OCI-LY1 (cell line): ENCODE data around the gene ADAMTS15.

Source experiments
- H2AFZ ChIP-seq: fragments of 200-600 bp; sonication (generic), shearing (Covaris generic); 2 replicates; pipeline ENCODE4 v1.6.0; 2014; ENCODE audit warnings: antibody characterized with exemption, mild to moderate bottlenecking, low read length
- H3F3A ChIP-seq: fragments of 200-600 bp; sonication (generic), shearing (Covaris generic); 2 replicates; pipeline ENCODE4 v1.6.0; 2014; ENCODE audit warnings: mild to moderate bottlenecking, antibody characterized with exemption, low read length, moderate library complexity; ENCODE audit not compliant: insufficient read depth
- H3K27ac ChIP-seq: fragments of 200-600 bp; sonication (generic); 2 replicates; pipeline ENCODE4 v1.5.1; 2014; ENCODE audit warnings: low read length, mixed run types, mild to moderate bottlenecking, low read depth; ENCODE audit not compliant: poor library complexity, severe bottlenecking
- H3K27me3 ChIP-seq: fragments of 200-600 bp; sonication (generic); 2 replicates; pipeline ENCODE4 v1.6.0; 2014; ENCODE audit warnings: antibody characterized with exemption, mild to moderate bottlenecking, low read length, moderate library complexity; ENCODE audit not compliant: insufficient read depth
- H3K36me3 ChIP-seq: fragments of 200-600 bp; sonication (generic); 2 replicates; pipeline ENCODE4 v1.6.1; 2014; ENCODE audit warnings: mild to moderate bottlenecking, antibody characterized with exemption, low read length, moderate library complexity, mixed read lengths; ENCODE audit not compliant: insufficient read depth
- H3K4me1 ChIP-seq: fragments of 200-600 bp; sonication (generic); 2 replicates; pipeline ENCODE4 v1.5.1; 2014; ENCODE audit warnings: mild to moderate bottlenecking, low read length, moderate library complexity; ENCODE audit not compliant: insufficient read depth, severe bottlenecking
- H3K4me2 ChIP-seq: fragments of 200-600 bp; sonication (generic), shearing (Covaris generic); 2 replicates; pipeline ENCODE4 v1.6.1; 2014; ENCODE audit warnings: low read length
- H3K4me3 ChIP-seq: fragments of 200-600 bp; sonication (generic); 2 replicates; pipeline ENCODE4 v1.5.1; 2014; ENCODE audit warnings: low read length, low read depth, mild to moderate bottlenecking, mixed read lengths; ENCODE audit not compliant: poor library complexity, severe bottlenecking
- H3K79me2 ChIP-seq: fragments of 200-600 bp; shearing (Covaris generic); 2 replicates; pipeline ENCODE4 v1.6.1; 2016; ENCODE audit warnings: mixed run types, low read length, mixed read lengths; ENCODE audit not compliant: insufficient read depth
- H3K9ac ChIP-seq: fragments of 200-600 bp; sonication (generic), shearing (Covaris generic); 2 replicates; pipeline ENCODE4 v1.6.1; 2014; ENCODE audit warnings: mild to moderate bottlenecking, low read length, mixed read lengths
- H3K9me2 ChIP-seq: fragments of 200-600 bp; sonication (generic), shearing (Covaris generic); 2 replicates; pipeline ENCODE4 v1.6.1; 2014; ENCODE audit warnings: low read depth, mild to moderate bottlenecking, low read length, mixed read lengths
- H3K9me3 ChIP-seq: fragments of 200-600 bp; shearing (Covaris generic); 2 replicates; pipeline ENCODE4 v1.6.1; 2014; ENCODE audit warnings: low read length, mixed read lengths
- H4K20me1 ChIP-seq: fragments of 200-600 bp; sonication (generic), shearing (Covaris generic); 2 replicates; pipeline ENCODE4 v1.6.0; 2016; ENCODE audit warnings: mild to moderate bottlenecking, low read length; ENCODE audit not compliant: insufficient read depth
- EZH2 ChIP-seq: fragments of 200-600 bp; sonication (generic), shearing (Covaris generic); IDR thresholded peaks from 2 replicates; pipeline ENCODE4 v1.8.0; 2017; ENCODE audit warnings: borderline replicate concordance, mixed run types, mild to moderate bottlenecking, antibody characterized with exemption, low read length, moderate library complexity, mixed read lengths
- TF ChIP-seq, protein P1 (sequence below): fragments of 200-600 bp; sonication (generic), shearing (Covaris generic); IDR thresholded peaks from 2 replicates; pipeline ENCODE4 v1.5.1; 2017; ENCODE audit warnings: mild to moderate bottlenecking, antibody characterized with exemption, low read length, moderate library complexity, mixed read lengths

ADAMTS15 gene

GRCh38 chr11:130465263-130465662 lies 16.8 kb downstream of the ADAMTS15 start:
- no peaks in the 10 kb centered on the region for H3K4me1 ChIP-seq
- H2AFZ ChIP-seq: no peak overlapping the region
- H3K36me3 ChIP-seq: no peaks in the 10 kb centered on the region
- H3K4me2 ChIP-seq: no peak overlapping the region
- no peak overlapping the region for H3K4me3 ChIP-seq
- H3K79me2 ChIP-seq: no peaks in the 10 kb centered on the region
- H3K9me2 ChIP-seq: no peaks in the 10 kb centered on the region
- no peaks in the 10 kb centered on the region for H4K20me1 ChIP-seq
- no peaks in the 10 kb centered on the region for H3F3A ChIP-seq
- H3K27me3 ChIP-seq: no peaks in the 10 kb centered on the region
- H3K9me3 ChIP-seq: no peaks in the 10 kb centered on the region
- TF ChIP-seq, protein P1, sequence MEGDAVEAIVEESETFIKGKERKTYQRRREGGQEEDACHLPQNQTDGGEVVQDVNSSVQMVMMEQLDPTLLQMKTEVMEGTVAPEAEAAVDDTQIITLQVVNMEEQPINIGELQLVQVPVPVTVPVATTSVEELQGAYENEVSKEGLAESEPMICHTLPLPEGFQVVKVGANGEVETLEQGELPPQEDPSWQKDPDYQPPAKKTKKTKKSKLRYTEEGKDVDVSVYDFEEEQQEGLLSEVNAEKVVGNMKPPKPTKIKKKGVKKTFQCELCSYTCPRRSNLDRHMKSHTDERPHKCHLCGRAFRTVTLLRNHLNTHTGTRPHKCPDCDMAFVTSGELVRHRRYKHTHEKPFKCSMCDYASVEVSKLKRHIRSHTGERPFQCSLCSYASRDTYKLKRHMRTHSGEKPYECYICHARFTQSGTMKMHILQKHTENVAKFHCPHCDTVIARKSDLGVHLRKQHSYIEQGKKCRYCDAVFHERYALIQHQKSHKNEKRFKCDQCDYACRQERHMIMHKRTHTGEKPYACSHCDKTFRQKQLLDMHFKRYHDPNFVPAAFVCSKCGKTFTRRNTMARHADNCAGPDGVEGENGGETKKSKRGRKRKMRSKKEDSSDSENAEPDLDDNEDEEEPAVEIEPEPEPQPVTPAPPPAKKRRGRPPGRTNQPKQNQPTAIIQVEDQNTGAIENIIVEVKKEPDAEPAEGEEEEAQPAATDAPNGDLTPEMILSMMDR: no peak
- no peak for TF ChIP-seq EZH2
- no peak overlapping the region for H3K27ac ChIP-seq
- no peak overlapping the region for H3K9ac ChIP-seq

DNA sequence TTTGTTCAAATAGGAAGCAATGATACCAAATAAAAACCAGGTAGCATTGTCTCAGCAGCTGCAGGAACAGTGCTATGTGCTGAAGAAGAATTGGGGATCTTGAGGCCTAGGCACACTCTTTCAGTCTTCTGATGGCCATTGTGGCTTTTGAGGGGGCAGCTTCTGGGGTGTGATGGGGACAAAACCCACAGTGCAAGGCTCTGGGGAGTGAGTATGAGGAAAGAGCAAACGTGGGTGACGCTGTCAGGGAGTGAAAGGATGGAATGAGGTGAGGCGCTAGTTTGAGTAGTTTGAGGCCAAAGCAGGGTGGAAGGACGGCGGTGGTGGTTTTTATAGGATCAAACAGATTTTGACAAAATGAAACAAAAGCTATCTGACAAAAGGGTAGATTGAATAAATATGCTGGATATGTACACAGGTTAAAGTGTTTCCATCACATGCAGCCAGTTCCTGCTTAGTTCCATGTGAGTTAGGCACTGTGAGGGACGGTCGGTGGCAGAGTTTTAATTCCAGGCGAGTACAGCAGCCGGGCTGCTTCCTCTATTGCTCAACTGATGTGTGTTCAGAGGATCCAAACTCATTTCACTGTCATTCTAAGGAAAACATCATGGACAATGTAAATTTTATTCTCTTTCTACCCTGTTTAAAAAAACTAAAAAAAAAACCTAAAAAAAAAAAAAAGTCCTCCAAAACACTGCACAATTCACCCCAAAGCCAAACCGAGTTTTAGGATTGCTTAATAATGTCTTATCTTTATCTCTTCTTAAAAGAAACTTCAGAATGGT lies 18.9 kb downstream of the ADAMTS15 start:
- Histone ChIP-seq H3K4me3 (no peak overlapping the region), H4K20me1 (no peaks in the 10 kb centered on the region), H2AFZ (no peak overlapping the region), H3K9ac (no peak overlapping the region), H3K4me1 (no peaks in the 10 kb centered on the region), H3K4me2 (no peak overlapping the region), H3K9me2 (no peaks in the 10 kb centered on the region), H3K27me3 (no peaks in the 10 kb centered on the region), H3F3A (no peaks in the 10 kb centered on the region), H3K27ac (no peak overlapping the region), H3K36me3 (no peaks in the 10 kb centered on the region), H3K9me3 (no peaks in the 10 kb centered on the region), H3K79me2 (no peaks in the 10 kb centered on the region)
- no peak for TF ChIP-seq EZH2
- TF ChIP-seq, protein P1: no peak

DNA sequence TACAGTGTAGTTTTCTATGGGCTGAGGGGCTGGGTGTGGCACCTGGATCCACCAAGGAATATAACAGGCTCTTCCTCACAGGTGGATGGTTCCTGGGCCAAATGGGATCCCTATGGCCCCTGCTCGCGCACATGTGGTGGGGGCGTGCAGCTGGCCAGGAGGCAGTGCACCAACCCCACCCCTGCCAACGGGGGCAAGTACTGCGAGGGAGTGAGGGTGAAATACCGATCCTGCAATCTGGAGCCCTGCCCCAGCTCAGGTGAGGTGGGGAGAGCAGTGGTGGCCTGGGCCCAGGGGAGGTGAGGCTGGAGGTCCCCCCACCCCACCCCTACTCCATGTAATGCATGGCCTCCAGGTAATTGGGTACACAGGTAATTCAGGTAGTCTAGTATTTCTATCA lies 20.7 kb downstream of the ADAMTS15 start:
- TF ChIP-seq EZH2: no peak
- TF ChIP-seq, protein P1: no peak
- Histone ChIP-seq H3K9me2 (no peaks in the 10 kb centered on the region), H3K4me1 (no peaks in the 10 kb centered on the region), H3K4me2 (no peak overlapping the region), H3K36me3 (no peaks in the 10 kb centered on the region), H3K27me3 (no peaks in the 10 kb centered on the region), H3K27ac (no peak overlapping the region), H2AFZ (no peak overlapping the region), H3K4me3 (no peak overlapping the region), H4K20me1 (no peaks in the 10 kb centered on the region), H3F3A (no peaks in the 10 kb centered on the region), H3K9me3 (no peaks in the 10 kb centered on the region), H3K9ac (no peak overlapping the region), H3K79me2 (no peaks in the 10 kb centered on the region)
